H1 (cell line): Measurements from ENCODE around the gene TM4SF1.

Experiments used
- EP300 ChIP-seq, 2 experiments: IDR thresholded peaks; 1 replicate in 1 of 2; 2 replicates in 1 of 2; pipeline ENCODE4 v1.6.1; 2011 to 2012; ENCODE audit warnings: low read depth in 2 of 2, low read length in 2 of 2, mild to moderate bottlenecking in 2 of 2, borderline replicate concordance in 1 of 2, inconsistent platforms in 1 of 2, moderate library complexity in 1 of 2
- EZH2 ChIP-seq: fragments of 200-600 bp; sonication (generic); IDR thresholded peaks from 2 replicates; pipeline ENCODE4 v1.7.1; 2012; ENCODE audit warnings: low read depth, mild to moderate bottlenecking, moderate library complexity, low read length, inconsistent platforms; ENCODE audit not compliant: severe bottlenecking
- POLR2A ChIP-seq, 2 experiments: IDR thresholded peaks; 1 replicate in 1 of 2; 2 replicates in 1 of 2; pipeline ENCODE4 v1.6.1; 2011; ENCODE audit warnings: low read depth in 2 of 2, low read length in 2 of 2, mild to moderate bottlenecking in 2 of 2; ENCODE audit errors: control extremely low read depth in 1 of 2
- RFX5 ChIP-seq: IDR thresholded peaks from 2 replicates; pipeline ENCODE4 v1.6.1; 2011; ENCODE audit warnings: low read depth, low read length, improper control_type of control experiment, borderline replicate concordance
- YY1 ChIP-seq: IDR thresholded peaks from 2 replicates; pipeline ENCODE4 v1.6.1; 2011; ENCODE audit warnings: low read depth, mild to moderate bottlenecking, low read length

- no peak for TF ChIP-seq EP300 (IDR thresholded peaks at IDR 0.05; ENCODE audit: borderline replicate concordance in 1 of 2, low read depth in 2 of 2, low read length in 2 of 2)
- TF ChIP-seq RFX5 = no peak
- no peak for TF ChIP-seq EZH2
- no peak for TF ChIP-seq POLR2A (IDR thresholded peaks at IDR 0.05; ENCODE audit: control extremely low read depth in 1 of 2, low read depth in 2 of 2, low read length in 2 of 2)
- TF ChIP-seq YY1 = no peak
These were observed 586 bp downstream of the TM4SF1 start for GRCh38 chr3:149376718-149377407.
